Stomach (tissue), 4 donors: Measurements from ENCODE around the gene RIMS4.

Source experiments
- CTCF ChIP-seq, 7 experiments: fragments of 450-650 bp in 4 of 7; fragments of 200-600 bp in 3 of 7; sonication (generic) in 3 of 7; IDR thresholded peaks; one replicate each; pipeline ENCODE4 v1.5.1; 2016 to 2019; ENCODE audit warnings: antibody characterized with exemption in 7 of 7, control low read depth in 2 of 7, mild to moderate bottlenecking in 1 of 7
- POLR2AphosphoS5 ChIP-seq, 3 donors: sonication (generic); formaldehyde crosslinking; IDR thresholded peaks; one replicate each; pipeline ENCODE4 v1.6.1; 2016; ENCODE audit warnings: antibody characterized with exemption in 3 of 3

- TF ChIP-seq CTCF (IDR thresholded peaks at IDR 0.05) (no peak), POLR2AphosphoS5 (IDR thresholded peaks at IDR 0.05) (no peak)
Observed at GRCh38 chr20:44787299-44787698, 23.0 kb downstream of the RIMS4 start.
